ENCODE results near the gene INTS2. TPM values are rescaled to one million over a fixed set of nuclear protein-coding genes. Genes with fewer than 3 reads are reported as not detected.

The INTS2 gene
- total RNA-seq, 1 experiment from 2014 or later = 20.8 TPM

DNA sequence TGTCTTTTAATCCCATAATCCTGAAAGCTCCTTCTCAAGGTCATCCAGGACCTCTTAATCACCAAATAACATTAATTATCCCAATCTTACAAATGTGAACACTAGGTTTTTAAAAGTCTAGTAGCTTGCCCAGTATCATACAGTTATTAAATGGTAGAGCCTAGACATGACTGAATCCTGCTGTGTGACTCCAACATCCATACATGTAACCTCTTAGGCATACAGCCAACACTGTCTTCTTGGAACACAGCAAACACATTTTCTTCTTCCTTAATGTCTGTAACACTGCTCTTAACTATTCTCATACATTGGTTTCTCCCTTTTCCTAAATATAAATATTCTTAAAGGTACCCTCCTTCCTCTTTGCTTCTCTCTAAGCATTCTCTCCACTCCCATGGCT lies 78.1 kb downstream of the INTS2 start:
- Mint-ChIP-seq H3K27ac (no peak overlapping the region), H3K4me1 (no peaks in the 10 kb centered on the region), H3K27me3 (ENCODE audit: low read depth) (no peaks in the 10 kb centered on the region), H3K9me3 (no peaks in the 10 kb centered on the region), H3K4me3 (no peak overlapping the region), H3K36me3 (ENCODE audit: insufficient read depth in 1 of 3, low read depth in 3 of 3) (peaks cover 21 to 60% (median 56%) of the 10 kb centered on the region in 3 experiments; a peak in 6 of 7 replicates)
- Histone ChIP-seq H3K27ac (ENCODE audit: insufficient read length, low read depth, low read length) (no peak overlapping the region), H3K23ac (ENCODE audit: insufficient read length, low read depth, low read length) (no peak overlapping the region), H4K8ac (replicated peaks; ENCODE audit: insufficient read length, low read depth, low read length) (no peak overlapping the region), H3K23me2 (ENCODE audit: insufficient read length, low read depth, low read length, poor library complexity, severe bottlenecking) (no peaks in the 10 kb centered on the region), H3K27me3 (ENCODE audit: insufficient read depth, low read length) (no peaks in the 10 kb centered on the region), H3T11ph (ENCODE audit: low read length) (no peak overlapping the region), H2BK12ac (ENCODE audit: insufficient read length, low read depth, low read length) (no peak overlapping the region), H3K79me2 (ENCODE audit: insufficient read depth, low read length) (no peaks in the 10 kb centered on the region), H4K91ac (ENCODE audit: insufficient read length, low read depth, low read length) (no peak overlapping the region), H3K79me1 (ENCODE audit: insufficient read depth, low read depth, low read length, poor library complexity, severe bottlenecking) (peaks cover 4% of the 10 kb centered on the region), H4K5ac (ENCODE audit: insufficient read length, low read depth, low read length) (no peak overlapping the region), H2BK15ac (ENCODE audit: low read depth, low read length) (no peak overlapping the region), H3K9ac (ENCODE audit: extremely low read depth, insufficient read length, low read length) (no peak overlapping the region), H3K4ac (ENCODE audit: low read depth, low read length) (no peak overlapping the region), H2BK5ac (ENCODE audit: insufficient read length, low read length) (no peak overlapping the region), H4K20me1 (ENCODE audit: control insufficient read depth, insufficient read depth, insufficient read length) (no peaks in the 10 kb centered on the region), H3K9me3 (ENCODE audit: control insufficient read depth, low read depth, low read length) (no peaks in the 10 kb centered on the region), H3K4me2 (ENCODE audit: insufficient read depth, insufficient read length, low read length) (no peak overlapping the region), H2BK20ac (ENCODE audit: low read depth, low read length, poor library complexity, severe bottlenecking) (no peak overlapping the region), H3K4me1 (ENCODE audit: insufficient read depth, low read length) (no peaks in the 10 kb centered on the region), H3K14ac (ENCODE audit: insufficient read depth, low read length) (no peak overlapping the region), H2BK120ac (ENCODE audit: low read depth, low read length, poor library complexity, severe bottlenecking) (no peak overlapping the region), H3K56ac (ENCODE audit: insufficient read length, low read depth, low read length) (no peak overlapping the region), H3K18ac (ENCODE audit: insufficient read length, low read depth, low read length) (no peak overlapping the region), H2AFZ (ENCODE audit: low read length) (no peak overlapping the region), H2AK5ac (ENCODE audit: insufficient read length, low read length) (no peak overlapping the region)
- no peak for TF ChIP-seq CTCF (conservative IDR thresholded peaks at IDR 0.05)
- DNase-seq = no peak
